ENCODE measurements around the gene PLCB4.
A peak's percentile ranks its signal among the peaks of the same experiment; 100 is the strongest.

Gene PLCB4

GRCh38 chr20:9359561-9360308, 290.8 kb downstream of the PLCB4 start:
- TF ChIP-seq, protein P1, sequence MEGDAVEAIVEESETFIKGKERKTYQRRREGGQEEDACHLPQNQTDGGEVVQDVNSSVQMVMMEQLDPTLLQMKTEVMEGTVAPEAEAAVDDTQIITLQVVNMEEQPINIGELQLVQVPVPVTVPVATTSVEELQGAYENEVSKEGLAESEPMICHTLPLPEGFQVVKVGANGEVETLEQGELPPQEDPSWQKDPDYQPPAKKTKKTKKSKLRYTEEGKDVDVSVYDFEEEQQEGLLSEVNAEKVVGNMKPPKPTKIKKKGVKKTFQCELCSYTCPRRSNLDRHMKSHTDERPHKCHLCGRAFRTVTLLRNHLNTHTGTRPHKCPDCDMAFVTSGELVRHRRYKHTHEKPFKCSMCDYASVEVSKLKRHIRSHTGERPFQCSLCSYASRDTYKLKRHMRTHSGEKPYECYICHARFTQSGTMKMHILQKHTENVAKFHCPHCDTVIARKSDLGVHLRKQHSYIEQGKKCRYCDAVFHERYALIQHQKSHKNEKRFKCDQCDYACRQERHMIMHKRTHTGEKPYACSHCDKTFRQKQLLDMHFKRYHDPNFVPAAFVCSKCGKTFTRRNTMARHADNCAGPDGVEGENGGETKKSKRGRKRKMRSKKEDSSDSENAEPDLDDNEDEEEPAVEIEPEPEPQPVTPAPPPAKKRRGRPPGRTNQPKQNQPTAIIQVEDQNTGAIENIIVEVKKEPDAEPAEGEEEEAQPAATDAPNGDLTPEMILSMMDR (IDR thresholded peaks at IDR 0.05; ENCODE audit: low read depth, low read length, missing control alignments) = peak; percentile 33
- peak; percentile 73 for DNase-seq (ENCODE audit: low read depth)
- H3K4me3 ChIP-seq (ENCODE audit: low read depth, low read length) = no peak overlapping the region
- in situ Hi-C loops (cut with HindIII; ENCODE audit: low sequenced_read_pairs) = loop anchor here (25.0 kb wide), 1 partner anchor 597 kb away; no protein-coding TSS in a partner anchor

- TF ChIP-seq, protein P1 (IDR thresholded peaks at IDR 0.05; ENCODE audit: low read depth, low read length, missing control alignments) = no peak
- no peak for DNase-seq (ENCODE audit: low read depth)
- H3K4me3 ChIP-seq (ENCODE audit: low read depth, low read length) = no peak overlapping the region
- in situ Hi-C loops (cut with HindIII; ENCODE audit: low sequenced_read_pairs) = loop anchor here (25.0 kb wide), 1 partner anchor 598 kb away; no protein-coding TSS in a partner anchor
Measured at GRCh38 chr20:9360431-9360830, 291.5 kb downstream of the PLCB4 start.

DNA sequence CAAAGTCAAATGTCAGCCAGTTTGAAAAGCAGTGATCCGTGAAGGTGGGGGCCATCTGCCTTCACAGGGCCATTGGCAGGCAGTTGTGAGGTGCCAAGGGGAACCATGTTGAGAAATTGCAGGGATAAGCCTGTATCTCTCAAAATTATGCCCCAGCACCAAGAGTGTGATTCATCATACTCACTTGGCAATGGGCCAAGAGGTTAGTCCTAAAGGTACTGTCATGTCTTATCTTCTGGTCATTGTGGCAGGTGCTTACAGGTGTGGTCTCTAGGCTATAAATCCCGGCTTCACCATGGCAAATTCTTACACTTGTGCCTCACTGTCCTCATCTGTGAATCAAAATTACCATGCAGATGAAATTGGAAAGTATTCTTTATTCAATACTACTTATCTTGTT, 294.8 kb downstream of the PLCB4 start:
- in situ Hi-C loops (cut with HindIII; ENCODE audit: low sequenced_read_pairs) = loop anchor here (25.0 kb wide), 1 partner anchor 601 kb away; no protein-coding TSS in a partner anchor
- no peak overlapping the region for H3K4me3 ChIP-seq (ENCODE audit: low read depth, low read length)
- no peak for DNase-seq (ENCODE audit: low read depth)
- TF ChIP-seq, protein P1 (IDR thresholded peaks at IDR 0.05; ENCODE audit: low read depth, low read length, missing control alignments) = no peak

DNA sequence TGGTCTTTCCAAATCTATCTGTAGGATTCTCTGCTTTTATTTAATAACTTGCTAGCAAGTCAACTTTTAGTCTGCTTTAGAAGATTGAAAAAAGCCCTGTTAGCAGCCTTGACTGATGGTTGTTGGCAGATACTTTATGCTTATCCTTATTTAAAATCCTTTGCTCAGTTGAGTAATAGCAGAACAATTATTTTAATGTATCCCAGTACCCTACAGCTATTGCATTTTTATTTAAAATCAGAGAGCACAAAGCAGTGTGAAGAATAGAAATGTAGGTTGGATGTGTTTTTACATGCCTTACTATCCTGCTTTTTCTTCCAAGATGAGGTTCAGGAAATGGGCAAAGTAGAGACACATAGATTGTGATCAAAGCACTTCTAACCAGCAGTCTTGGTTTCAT, 298.4 kb downstream of the PLCB4 start:
- in situ Hi-C loops (cut with HindIII; ENCODE audit: low sequenced_read_pairs) = loop anchor here (25.0 kb wide), 1 partner anchor 605 kb away; no protein-coding TSS in a partner anchor
- no peak for DNase-seq (ENCODE audit: low read depth)
- no peak overlapping the region for H3K4me3 ChIP-seq (ENCODE audit: low read depth, low read length)
- TF ChIP-seq, protein P1 (IDR thresholded peaks at IDR 0.05; ENCODE audit: low read depth, low read length, missing control alignments) = no peak

DNA sequence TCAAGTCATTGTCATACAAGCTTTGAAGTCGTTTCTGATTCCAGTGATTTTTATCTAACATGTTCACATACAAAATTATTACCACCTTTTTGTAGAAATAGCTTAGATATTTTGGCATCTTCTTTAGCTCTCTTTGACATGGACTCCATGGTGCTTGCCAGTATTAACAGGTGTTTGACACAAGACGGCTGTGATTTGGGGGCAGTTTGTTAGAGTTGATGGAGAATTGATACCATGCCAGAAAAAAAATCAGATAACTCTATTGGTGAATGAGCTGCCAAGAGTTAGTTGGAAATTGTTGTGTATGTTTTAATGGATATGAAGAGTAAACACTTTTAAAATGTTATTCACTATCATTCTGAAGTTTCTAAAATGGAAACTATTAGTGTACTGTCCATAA, 298.9 kb downstream of the PLCB4 start:
- TF ChIP-seq, protein P1 (IDR thresholded peaks at IDR 0.05; ENCODE audit: low read depth, low read length, missing control alignments) = no peak
- DNase-seq (ENCODE audit: low read depth) = no peak
- H3K4me3 ChIP-seq (ENCODE audit: low read depth, low read length) = no peak overlapping the region
- in situ Hi-C loops (cut with HindIII; ENCODE audit: low sequenced_read_pairs) = loop anchor here (25.0 kb wide), 1 partner anchor 605 kb away; no protein-coding TSS in a partner anchor

- TF ChIP-seq, protein P1 (IDR thresholded peaks at IDR 0.05; ENCODE audit: low read depth, low read length, missing control alignments) = no peak
- in situ Hi-C loops (cut with HindIII; ENCODE audit: low sequenced_read_pairs) = loop anchor here (25.0 kb wide), 1 partner anchor 607 kb away; no protein-coding TSS in a partner anchor
- no peak for DNase-seq (ENCODE audit: low read depth)
- H3K4me3 ChIP-seq (ENCODE audit: low read depth, low read length) = no peak overlapping the region
Measured at GRCh38 chr20:9368893-9369292, 300.0 kb downstream of the PLCB4 start.

All from astrocyte of the cerebellum (primary cell).